ENCODE data around the gene MESP1.

- TF ChIP-seq CTCF (IDR thresholded peaks at IDR 0.05) (no peak), POLR2A (IDR thresholded peaks at IDR 0.05) (no peak), POLR2AphosphoS5 (IDR thresholded peaks at IDR 0.05; ENCODE audit: insufficient read depth in 1 of 2, low read depth in 1 of 2) (no peak)
These were observed 2.8 kb upstream of the MESP1 start for GRCh38 chr15:89753855-89754254.
